Dermis blood vessel endothelial cell (primary cell): ENCODE measurements around the gene DNAAF3. TPM values are rescaled to one million over a fixed set of nuclear protein-coding genes. Genes with fewer than 3 reads are reported as not detected.
A peak's percentile ranks its signal among the peaks of the same experiment; 100 is the strongest.

ENCODE experiments used
- DNase-seq: peaks from one replicate; pipeline ENCODE4 v3.0.0; 2010
- total RNA-seq: library from RNA; depleted of rRNA; stranded (reverse); fragments of >200 nt; gene quantifications from 2 replicates; pipeline ENCODE4 v1.2.3, GENCODE V29; 2014

Gene DNAAF3
- total RNA-seq, 1 donor from 2014 or later: 0.34 TPM

DNA sequence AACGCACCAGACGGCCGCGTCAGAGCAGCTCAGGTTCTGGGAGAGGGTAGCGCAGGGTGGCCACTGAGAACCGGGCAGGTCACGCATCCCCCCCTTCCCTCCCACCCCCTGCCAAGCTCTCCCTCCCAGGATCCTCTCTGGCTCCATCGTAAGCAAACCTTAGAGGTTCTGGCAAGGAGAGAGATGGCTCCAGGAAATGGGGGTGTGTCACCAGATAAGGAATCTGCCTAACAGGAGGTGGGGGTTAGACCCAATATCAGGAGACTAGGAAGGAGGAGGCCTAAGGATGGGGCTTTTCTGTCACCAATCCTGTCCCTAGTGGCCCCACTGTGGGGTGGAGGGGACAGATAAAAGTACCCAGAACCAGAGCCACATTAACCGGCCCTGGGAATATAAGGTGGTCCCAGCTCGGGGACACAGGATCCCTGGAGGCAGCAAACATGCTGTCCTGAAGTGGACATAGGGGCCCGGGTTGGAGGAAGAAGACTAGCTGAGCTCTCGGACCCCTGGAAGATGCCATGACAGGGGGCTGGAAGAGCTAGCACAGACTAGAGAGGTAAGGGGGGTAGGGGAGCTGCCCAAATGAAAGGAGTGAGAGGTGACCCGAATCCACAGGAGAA, 50.9 kb downstream of the DNAAF3 start:
- peak; percentile 39 for DNase-seq

DNA sequence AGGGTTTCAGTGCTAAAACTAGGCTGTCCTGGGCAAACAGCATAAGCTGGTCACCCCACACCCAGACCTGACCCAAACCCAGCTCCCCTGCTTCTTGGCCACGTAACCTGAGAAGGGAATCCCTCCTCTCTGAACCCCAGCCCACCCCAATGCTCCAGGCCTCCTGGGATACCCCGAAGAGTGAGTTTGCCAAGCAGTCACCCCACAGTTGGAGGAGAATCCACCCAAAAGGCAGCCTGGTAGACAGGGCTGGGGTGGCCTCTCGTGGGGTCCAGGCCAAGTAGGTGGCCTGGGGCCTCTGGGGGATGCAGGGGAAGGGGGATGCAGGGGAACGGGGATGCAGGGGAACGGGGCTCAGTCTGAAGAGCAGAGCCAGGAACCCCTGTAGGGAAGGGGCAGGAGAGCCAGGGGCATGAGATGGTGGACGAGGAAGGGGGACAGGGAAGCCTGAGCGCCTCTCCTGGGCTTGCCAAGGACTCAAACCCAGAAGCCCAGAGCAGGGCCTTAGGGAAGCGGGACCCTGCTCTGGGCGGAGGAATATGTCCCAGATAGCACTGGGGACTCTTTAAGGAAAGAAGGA, 51.8 kb downstream of the DNAAF3 start:
- DNase-seq: no peak

DNA sequence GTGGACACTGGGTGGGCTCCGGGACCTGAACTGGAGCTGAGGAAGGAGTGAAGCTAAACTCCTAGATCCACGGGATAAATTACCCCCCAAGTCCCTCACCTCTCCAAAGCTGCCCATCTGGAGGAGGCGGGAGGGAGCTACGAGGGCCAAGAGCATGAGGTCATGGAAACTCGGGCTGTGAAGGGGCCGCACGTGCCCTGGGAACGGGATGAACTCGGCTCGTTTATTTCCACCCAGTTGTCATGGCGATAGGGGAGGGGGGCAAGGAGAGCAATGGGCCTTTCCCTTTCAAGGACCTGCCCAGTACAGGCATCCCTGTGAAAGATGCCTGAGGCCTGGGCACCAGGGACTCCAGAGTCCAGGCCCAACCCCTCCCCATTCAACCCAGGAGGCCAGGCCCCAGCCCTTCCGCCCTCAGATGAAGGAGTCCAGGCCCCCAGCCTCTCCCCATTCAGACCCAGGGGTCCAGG, 52.8 kb downstream of the DNAAF3 start:
- DNase-seq: peak; percentile 94

DNA sequence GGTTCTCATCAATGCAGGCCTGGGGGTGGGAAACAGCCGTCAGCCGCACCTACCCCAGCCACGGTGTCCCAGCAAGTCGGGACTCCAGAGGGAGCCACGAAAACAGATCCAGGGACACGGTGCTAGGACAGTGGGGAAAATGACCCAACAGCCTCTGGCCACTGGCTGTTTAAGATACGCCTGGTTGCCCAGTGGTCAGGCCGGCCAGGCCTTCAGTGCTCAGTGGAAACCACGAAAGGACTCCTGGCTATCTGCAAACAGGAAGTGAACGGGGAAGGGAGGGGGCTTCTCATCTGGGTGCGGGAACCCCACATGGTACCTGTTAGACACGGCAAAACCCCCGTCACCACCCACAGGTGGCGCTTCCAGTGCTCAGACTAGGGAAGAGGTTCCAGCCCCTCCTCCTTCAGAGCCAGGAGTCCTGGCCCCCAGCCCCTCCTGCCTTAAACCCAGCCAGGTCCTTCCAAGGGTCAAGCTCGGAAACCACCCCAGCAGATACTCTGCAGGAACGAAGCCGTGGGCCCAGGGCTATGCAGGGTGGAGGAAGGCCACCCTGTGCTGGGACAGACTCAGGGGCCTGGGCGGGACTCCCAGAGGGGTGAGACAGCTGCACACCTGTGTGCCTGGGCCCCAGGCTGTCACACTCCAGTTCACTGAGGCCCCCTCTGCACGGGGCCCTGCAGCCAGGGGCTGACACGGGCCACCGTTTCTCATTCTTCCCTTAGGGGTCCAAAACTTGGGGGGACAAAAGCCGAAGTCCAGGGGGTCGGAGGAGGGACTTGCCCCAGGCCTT, 53.4 kb downstream of the DNAAF3 start:
- DNase-seq: no peak

DNA sequence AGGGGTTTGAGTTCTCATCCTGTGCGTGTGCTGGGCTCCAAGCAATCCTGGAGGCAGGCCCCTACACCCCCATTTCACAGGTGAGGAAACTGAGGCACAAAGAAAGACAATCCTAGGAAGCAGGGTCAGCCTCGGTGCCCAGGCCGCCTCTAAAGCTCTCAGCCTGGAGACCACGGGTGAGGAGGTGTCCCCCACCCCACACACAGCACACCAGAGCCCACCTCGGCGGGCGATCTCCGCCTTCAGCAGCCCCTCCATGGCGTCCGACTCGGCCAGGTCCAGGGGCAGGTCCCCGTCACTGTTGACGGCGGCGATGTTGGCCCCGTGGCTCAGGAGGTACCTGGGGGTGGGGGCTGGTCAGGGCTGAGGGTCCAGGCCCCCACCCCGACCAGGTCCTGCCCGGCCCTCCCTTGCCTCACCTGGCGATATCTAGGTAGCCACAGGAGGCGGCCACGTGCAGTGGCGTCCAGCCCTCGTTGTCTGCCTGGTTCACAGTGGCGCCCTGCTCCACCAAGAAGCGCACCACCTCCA, 54.1 kb downstream of the DNAAF3 start:
- no peak for DNase-seq

DNA sequence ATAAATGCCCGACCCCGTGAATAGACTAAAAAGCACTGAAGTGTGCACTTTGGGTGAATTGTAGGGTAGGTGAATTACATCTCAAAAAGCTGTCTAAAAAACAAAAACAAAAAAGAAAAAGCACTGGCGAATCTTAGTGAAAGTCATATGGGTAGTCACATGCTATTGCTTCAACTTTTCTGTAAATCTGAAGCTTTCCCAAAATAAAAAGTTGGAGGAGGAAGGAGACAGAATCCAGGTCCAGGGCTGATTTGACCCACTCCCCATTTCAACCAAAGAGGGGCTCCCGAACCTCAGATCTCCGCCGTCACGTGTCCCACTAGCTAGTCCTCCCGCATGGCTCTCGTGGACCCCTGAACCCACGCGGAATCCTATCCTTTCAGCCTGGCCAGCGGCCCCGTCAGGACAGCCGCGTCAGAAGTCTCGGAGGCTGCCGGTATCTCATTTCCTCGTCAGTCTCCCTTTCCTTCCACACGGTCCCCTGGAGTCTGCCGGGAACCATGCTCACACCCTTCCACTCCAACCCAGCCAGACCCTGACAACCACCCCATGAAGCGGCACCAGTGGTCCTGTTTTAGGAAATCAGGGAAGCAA, 55.1 kb downstream of the DNAAF3 start:
- no peak for DNase-seq

DNA sequence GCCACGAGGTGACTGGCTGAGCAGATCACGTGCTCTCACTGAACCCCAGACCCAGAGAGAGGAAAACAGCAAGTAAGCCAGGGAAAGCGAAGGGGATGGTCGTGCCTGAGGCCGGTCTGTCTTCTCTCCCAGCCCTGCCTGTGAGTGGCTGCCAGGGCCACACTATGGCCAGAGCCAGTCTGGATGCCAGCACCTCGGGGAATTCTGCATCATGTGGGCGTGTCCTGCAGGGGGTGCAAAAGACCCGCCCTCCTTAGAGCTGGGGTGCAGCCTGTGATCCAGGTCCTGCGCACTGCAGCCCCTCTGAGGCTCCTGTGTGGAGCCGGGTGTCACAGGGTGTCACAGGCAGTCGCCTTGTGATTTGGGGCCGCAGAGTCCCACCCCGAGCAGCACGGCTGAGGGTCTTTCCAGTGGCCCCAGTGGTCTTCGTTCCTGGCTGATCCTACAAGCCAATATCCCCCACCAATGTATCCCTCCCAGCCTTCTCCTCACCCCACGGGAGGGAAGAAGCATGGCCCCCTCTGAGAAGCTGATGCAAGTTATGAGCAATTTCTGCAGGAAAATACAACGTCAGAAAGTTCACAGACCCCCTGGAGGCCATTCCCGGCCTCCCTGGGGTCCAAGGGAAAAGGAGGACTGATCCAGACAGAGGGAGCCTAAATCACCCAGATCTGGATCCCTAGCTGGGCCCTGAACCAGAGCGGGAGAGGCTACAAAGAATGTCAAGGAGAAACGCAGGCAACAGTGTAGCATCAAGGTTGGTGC, 56.7 kb downstream of the DNAAF3 start:
- no peak for DNase-seq

Other genes with a start within 250 kb of the DNAAF3 start
- gene NLRP7, start 219.1 kb downstream of the DNAAF3 start, total RNA-seq: under 0.01 TPM in 1 of 2 replicates, not detected in the other
- 7.3 and 9.9 TPM in 2 replicates for gene NLRP2, start 200.2 kb downstream of the DNAAF3 start, total RNA-seq
- not detected in 2 replicates for gene GP6, start 128.3 kb downstream of the DNAAF3 start, total RNA-seq
- 18.4 and 20.8 TPM in 2 replicates for gene RDH13, start 103.5 kb downstream of the DNAAF3 start, total RNA-seq
- gene EPS8L1, start 90.7 kb downstream of the DNAAF3 start, total RNA-seq: 12.6 and 15.6 TPM in 2 replicates
- 37.4 and 40.3 TPM in 2 replicates for gene PPP1R12C, start 49.0 kb downstream of the DNAAF3 start, total RNA-seq
- gene TNNT1, start 17.4 kb downstream of the DNAAF3 start, total RNA-seq: 0.60 and 1.7 TPM in 2 replicates
- gene TNNI3, start 8.9 kb downstream of the DNAAF3 start, total RNA-seq: not detected in 2 replicates
- gene SYT5, start 13.7 kb upstream of the DNAAF3 start, total RNA-seq: not detected in 2 replicates
- gene PTPRH, start 42.9 kb upstream of the DNAAF3 start, total RNA-seq: 0.17 and 0.19 TPM in 2 replicates
- gene TMEM86B, start 62.1 kb upstream of the DNAAF3 start, total RNA-seq: 1.0 and 1.1 TPM in 2 replicates
- 23.8 and 54.5 TPM in 2 replicates for gene PPP6R1, start 92.4 kb upstream of the DNAAF3 start, total RNA-seq
- gene HSPBP1, start 113.5 kb upstream of the DNAAF3 start, total RNA-seq: 23.5 and 41.4 TPM in 2 replicates
- gene BRSK1, start 117.4 kb upstream of the DNAAF3 start, total RNA-seq: 0.79 and 2.2 TPM in 2 replicates
- gene TMEM150B, start 158.7 kb upstream of the DNAAF3 start, total RNA-seq: not detected in 2 replicates
- 6.1 and 6.7 TPM in 2 replicates for gene KMT5C, start 173.3 kb upstream of the DNAAF3 start, total RNA-seq
- gene COX6B2, start 188.1 kb upstream of the DNAAF3 start, total RNA-seq: not detected in 2 replicates
- not detected in 2 replicates for gene GARIN5B, start 196.6 kb upstream of the DNAAF3 start, total RNA-seq
- gene IL11, start 203.8 kb upstream of the DNAAF3 start, total RNA-seq: 0.17 TPM in 1 of 2 replicates, not detected in the other
- not detected in 2 replicates for gene TMEM190, start 210.2 kb upstream of the DNAAF3 start, total RNA-seq
- 0.34 and 1.0 TPM in 2 replicates for gene TMEM238, start 217.7 kb upstream of the DNAAF3 start, total RNA-seq
- gene RPL28, start 219.3 kb upstream of the DNAAF3 start, total RNA-seq: 257 and 280 TPM in 2 replicates
- 47.8 and 96.0 TPM in 2 replicates for gene UBE2S, start 241.2 kb upstream of the DNAAF3 start, total RNA-seq